ENCODE results near the gene TST.
A peak's percentile ranks its signal among the peaks of the same experiment; 100 is the strongest.

TST gene

GRCh38 chr22:37019309-37020191 is at the start of gene TST, which contains the start of gene MPST:
Gene TST (minus strand): TSS chr22:37019447. CDS start chr22:37018732, 715 bp downstream.
Gene MPST (plus strand): TSS chr22:37019742. CDS start chr22:37019837, 95 bp downstream.
- DNase-seq (ENCODE audit: low read depth in 2 of 2) = peak in 1 of 2 donors; percentile 19

DNA sequence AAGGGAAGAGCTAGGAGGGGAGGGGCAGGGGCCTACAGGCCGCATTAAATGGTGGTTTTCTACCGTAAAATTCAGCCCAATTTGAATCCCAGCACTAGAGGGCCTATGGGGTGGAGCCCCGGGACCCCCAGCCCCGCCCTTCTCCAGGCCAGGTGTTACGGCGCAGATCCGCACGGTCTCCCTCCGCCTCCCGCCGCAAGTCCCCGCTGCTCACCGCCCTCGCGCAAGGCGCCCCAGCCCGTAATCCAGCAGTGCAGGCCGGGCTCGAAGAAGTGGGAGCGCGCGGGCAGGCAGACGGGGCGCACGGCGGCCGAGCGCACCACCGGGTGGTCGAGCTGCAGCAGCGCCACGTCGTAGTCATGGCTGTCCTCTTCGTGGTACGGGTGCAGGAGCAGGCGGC is 49.6 kb upstream of the TST start:
- no peak for DNase-seq (ENCODE audit: low read depth in 2 of 2)

GRCh38 chr22:37067428-37067827 is 48.2 kb upstream of the TST start:
- DNase-seq (ENCODE audit: low read depth in 2 of 2) = no peak

- DNase-seq (ENCODE audit: low read depth in 2 of 2) = no peak
Measured at GRCh38 chr22:37065961-37066360, 46.7 kb upstream of the TST start.

GRCh38 chr22:37065180-37065579 is 45.9 kb upstream of the TST start:
- DNase-seq (ENCODE audit: low read depth in 2 of 2) = no peak

GRCh38 chr22:37064553-37064952 is 45.3 kb upstream of the TST start:
- no peak for DNase-seq (ENCODE audit: low read depth in 2 of 2)

- no peak for DNase-seq (ENCODE audit: low read depth in 2 of 2)
Measured at GRCh38 chr22:37063431-37064420, 44.5 kb upstream of the TST start.

DNA sequence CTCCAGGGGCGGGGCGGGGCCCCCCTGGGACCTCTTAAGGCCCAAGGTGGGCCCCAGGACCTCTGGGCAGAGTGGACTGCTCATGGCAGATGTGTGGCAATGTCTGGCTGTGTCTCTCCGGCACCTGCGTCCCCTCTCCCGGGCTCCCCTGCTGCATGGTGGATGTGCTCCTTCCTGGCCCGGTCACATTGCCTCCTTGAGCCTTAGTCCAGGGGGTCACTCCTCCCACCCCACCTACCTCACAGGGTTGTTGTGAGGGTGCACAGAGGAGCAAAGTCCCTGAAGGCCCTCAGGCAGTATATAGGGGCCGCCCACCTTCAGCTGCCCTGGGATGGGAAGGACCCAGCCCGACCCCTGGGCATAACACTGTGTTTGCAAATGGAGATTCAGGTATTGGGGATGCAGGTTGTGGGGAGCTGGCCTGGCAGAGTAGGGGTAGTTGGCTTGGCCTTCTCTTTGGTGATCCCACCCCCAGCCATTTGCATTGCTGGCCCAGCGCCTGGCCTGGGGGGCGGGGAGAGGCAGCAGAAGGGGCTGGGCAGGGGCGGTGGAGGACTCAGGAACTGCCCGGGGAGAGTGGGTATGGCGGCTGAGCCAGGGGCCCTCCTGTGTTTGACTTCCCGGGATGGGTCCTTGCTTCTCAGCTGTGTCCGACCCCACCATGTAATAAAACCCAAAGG is 43.6 kb upstream of the TST start:
- no peak for DNase-seq (ENCODE audit: low read depth in 2 of 2)

- no peak for DNase-seq (ENCODE audit: low read depth in 2 of 2)
Measured at GRCh38 chr22:37062376-37062675, 43.1 kb upstream of the TST start.

DNA sequence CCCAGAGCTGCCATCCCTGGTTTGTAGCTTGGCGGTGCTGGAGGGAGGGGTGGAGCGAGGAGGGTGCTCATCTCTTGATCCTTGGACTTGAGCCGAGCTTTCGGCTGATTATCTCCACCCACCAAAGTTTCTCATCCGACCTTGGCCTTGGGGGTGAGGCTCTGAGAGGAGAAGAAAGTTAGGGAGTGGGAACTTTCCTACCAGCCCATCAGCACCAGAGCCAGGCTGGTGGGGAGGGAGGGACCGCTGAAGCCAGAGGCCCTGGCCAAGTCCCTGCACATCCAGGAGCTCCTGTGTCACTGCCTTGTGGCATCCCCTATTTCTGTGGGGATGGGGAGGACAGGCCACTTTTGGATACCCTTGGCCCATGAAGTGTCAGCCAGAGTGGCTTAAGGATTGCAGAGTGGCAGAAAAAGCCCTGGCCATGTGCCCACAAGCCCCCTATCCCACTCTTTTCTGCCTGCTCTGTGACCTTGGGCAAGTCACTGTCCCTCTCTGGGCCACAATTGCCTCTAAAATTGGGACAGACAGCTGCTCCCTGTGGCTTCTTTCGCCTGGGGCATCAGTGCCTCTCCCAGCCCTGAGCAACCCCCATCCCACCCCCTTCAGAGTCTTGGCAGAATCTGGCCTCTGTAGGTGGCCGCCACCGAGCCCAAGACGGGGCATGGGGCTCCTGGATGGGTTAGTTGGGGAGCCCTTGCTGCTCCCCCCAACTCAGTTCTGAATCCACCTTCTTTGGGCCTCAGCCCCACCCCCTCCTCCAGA is 42.5 kb upstream of the TST start:
- DNase-seq (ENCODE audit: low read depth in 2 of 2) = no peak

DNA sequence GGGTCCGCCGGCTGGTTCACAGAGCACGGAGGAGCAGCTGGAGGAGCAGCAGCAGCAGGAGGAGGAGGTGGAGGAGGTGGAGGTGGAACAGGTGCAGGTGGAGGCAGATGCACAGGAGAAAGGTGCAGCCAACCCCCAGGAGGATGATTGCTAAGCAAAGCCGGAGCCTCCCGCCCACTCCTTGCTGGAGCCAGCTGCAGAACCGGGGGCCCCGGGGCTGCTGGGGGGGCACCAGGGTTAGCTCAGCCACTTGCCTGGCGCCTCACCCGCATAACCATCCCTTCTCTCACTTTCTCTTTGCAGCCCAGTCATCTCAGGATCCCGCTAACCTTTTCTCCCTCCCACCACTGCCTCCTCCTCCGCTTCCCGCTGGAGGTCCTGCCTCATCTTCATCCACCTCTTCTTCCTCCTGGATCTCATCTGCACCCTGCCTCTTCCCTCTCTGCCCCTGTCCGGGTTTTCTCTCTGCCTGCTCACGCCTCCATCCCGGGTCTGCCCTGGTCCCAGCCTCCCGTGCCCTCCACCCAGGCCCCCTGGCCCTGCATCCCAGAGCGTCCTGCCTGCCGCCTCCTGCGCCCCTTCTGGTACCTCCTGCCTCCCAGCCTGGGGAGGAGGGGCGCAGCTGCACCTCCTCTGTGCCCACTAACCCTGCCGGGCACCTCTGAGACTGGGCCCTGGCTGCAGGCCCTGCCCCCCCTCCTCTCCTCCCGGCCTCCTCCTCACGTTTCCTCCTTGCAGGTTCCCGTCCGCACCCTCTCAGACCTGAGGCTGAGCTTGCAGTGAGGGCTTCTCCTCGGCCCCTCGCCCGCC is 41.8 kb upstream of the TST start:
- DNase-seq (ENCODE audit: low read depth in 2 of 2) = no peak

GRCh38 chr22:37059876-37060449 is 40.7 kb upstream of the TST start:
- DNase-seq (ENCODE audit: low read depth in 2 of 2) = no peak

- no peak for DNase-seq (ENCODE audit: low read depth in 2 of 2)
Measured at GRCh38 chr22:37058917-37059701, 39.9 kb upstream of the TST start.

GRCh38 chr22:37057796-37058510 is 38.7 kb upstream of the TST start:
- DNase-seq (ENCODE audit: low read depth in 2 of 2) = no peak

GRCh38 chr22:37057226-37057625 is 38.0 kb upstream of the TST start:
- DNase-seq (ENCODE audit: low read depth in 2 of 2) = no peak

GRCh38 chr22:37056246-37056645 is 37.0 kb upstream of the TST start:
- no peak for DNase-seq (ENCODE audit: low read depth in 2 of 2)

DNA sequence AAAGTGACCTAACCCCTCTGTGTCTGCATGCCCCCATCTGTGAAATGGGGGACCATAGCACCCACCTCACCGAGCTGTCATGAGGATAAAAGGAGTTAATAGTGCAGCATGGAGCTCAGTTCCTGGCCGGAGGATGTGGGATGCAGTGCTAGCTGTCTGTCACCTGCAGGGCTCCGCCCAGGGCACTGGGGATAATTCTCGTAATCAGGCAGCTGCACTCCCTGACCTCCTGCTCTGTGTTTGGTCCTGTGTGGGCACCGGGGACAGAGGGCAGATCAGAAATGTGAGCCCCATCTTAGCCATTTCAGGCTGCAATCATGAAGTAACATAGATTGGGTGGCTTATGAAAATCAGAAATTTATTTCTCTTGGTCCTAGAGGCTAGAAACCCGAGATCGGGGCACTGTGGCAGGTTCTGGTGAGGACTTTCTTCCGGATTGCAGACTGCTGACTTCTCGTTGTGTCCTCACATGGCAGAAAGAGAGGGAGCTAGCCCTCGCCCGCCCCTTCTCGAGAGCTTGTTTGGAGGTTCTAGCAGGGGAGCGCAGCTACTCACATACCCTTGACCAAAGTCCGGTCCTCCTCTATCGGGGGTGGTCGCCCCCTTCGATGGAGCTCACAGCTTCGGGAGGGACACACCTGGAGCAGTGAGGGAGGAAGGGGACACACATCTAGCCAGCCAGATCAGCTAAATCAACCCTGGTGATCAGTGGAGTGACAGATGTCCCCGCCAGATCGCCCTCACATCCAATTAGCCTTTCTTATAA is 35.5 kb upstream of the TST start:
- DNase-seq (ENCODE audit: low read depth in 2 of 2) = no peak

GRCh38 chr22:37054056-37054395 is 34.8 kb upstream of the TST start:
- DNase-seq (ENCODE audit: low read depth in 2 of 2) = no peak
